ENCODE measurements around the gene EBP. TPM values are rescaled to one million over a fixed set of nuclear protein-coding genes. Genes with fewer than 3 reads are reported as not detected.
"Not testable (repeated sequence)": the region's sequence is repeated elsewhere in the genome, so short reads cannot be mapped to it uniquely, and the experiment has no call there.

EBP gene
- total RNA-seq, 2 experiments from 2014 or later = 165 to 169 TPM

GRCh38 chrX:48509619-48510018 lies 12.0 kb upstream of the EBP start:
- DNase-seq = no peak
- H3K27me3 Mint-ChIP-seq = no peaks in the 10 kb centered on the region
- H3K36me3 Mint-ChIP-seq = peaks cover 2% of the 10 kb centered on the region
- peak overlapping the region; percentile 93 for H3K4me3 Mint-ChIP-seq
- H3K4me1 Mint-ChIP-seq = peaks cover 9% of the 10 kb centered on the region
- peak overlapping the region; percentile 86 for H3K27ac Mint-ChIP-seq
- H3K9me3 Mint-ChIP-seq = no peaks in the 10 kb centered on the region

- Mint-ChIP-seq H3K4me1 (peaks cover 9% of the 10 kb centered on the region), H3K27ac (no peak overlapping the region), H3K27me3 (no peaks in the 10 kb centered on the region), H3K4me3 (no peak overlapping the region), H3K9me3 (no peaks in the 10 kb centered on the region), H3K36me3 (peaks cover 4% of the 10 kb centered on the region)
- no peak for DNase-seq
Observed at GRCh38 chrX:48511560-48511959, 10.0 kb upstream of the EBP start.

- Mint-ChIP-seq H3K9me3 (no peaks in the 10 kb centered on the region), H3K4me3 (no peak overlapping the region), H3K27ac (no peak overlapping the region), H3K36me3 (peaks cover 4% of the 10 kb centered on the region), H3K4me1 (peaks cover 11% of the 10 kb centered on the region), H3K27me3 (no peaks in the 10 kb centered on the region)
- no peak for DNase-seq
Observed at GRCh38 chrX:48512371-48512935, 9.2 kb upstream of the EBP start.

- Mint-ChIP-seq H3K9me3 (no peaks in the 10 kb centered on the region), H3K36me3 (peaks cover 4% of the 10 kb centered on the region), H3K4me1 (peaks cover 11% of the 10 kb centered on the region), H3K27me3 (no peaks in the 10 kb centered on the region), H3K4me3 (no peak overlapping the region), H3K27ac (no peak overlapping the region)
- no peak for DNase-seq
Observed at GRCh38 chrX:48513670-48514069, 7.9 kb upstream of the EBP start.

- peaks cover 11% of the 10 kb centered on the region for H3K4me1 Mint-ChIP-seq
- H3K36me3 Mint-ChIP-seq = peaks cover 4% of the 10 kb centered on the region
- H3K27ac Mint-ChIP-seq = no peak overlapping the region
- DNase-seq = no peak
- no peak overlapping the region for H3K4me3 Mint-ChIP-seq
- no peaks in the 10 kb centered on the region for H3K9me3 Mint-ChIP-seq
- no peaks in the 10 kb centered on the region for H3K27me3 Mint-ChIP-seq
Observed at GRCh38 chrX:48514126-48514806, 7.3 kb upstream of the EBP start.

GRCh38 chrX:48514868-48515460 lies 6.6 kb upstream of the EBP start:
- DNase-seq = no peak
- H3K4me1 Mint-ChIP-seq = peaks cover 10% of the 10 kb centered on the region
- H3K27ac Mint-ChIP-seq = no peak overlapping the region
- H3K36me3 Mint-ChIP-seq = peaks cover 4% of the 10 kb centered on the region
- H3K27me3 Mint-ChIP-seq = no peaks in the 10 kb centered on the region
- no peak overlapping the region for H3K4me3 Mint-ChIP-seq
- H3K9me3 Mint-ChIP-seq = no peaks in the 10 kb centered on the region

- Mint-ChIP-seq H3K27ac (no peak overlapping the region), H3K9me3 (no peaks in the 10 kb centered on the region), H3K27me3 (no peaks in the 10 kb centered on the region), H3K4me3 (no peak overlapping the region), H3K36me3 (peaks cover 9% of the 10 kb centered on the region), H3K4me1 (peaks cover 18% of the 10 kb centered on the region)
- no peak for DNase-seq
Observed at GRCh38 chrX:48515842-48516241, 5.8 kb upstream of the EBP start.

- DNase-seq = no peak
- no peak overlapping the region for H3K4me3 Mint-ChIP-seq
- no peaks in the 10 kb centered on the region for H3K9me3 Mint-ChIP-seq
- no peaks in the 10 kb centered on the region for H3K27me3 Mint-ChIP-seq
- H3K4me1 Mint-ChIP-seq = peaks cover 20% of the 10 kb centered on the region
- peak overlapping the region; percentile 47 for H3K27ac Mint-ChIP-seq
- H3K36me3 Mint-ChIP-seq = peaks cover 7% of the 10 kb centered on the region
Observed at GRCh38 chrX:48516285-48516684, 5.3 kb upstream of the EBP start.

GRCh38 chrX:48516987-48517386 lies 4.6 kb upstream of the EBP start:
- peaks cover 18% of the 10 kb centered on the region for H3K4me1 Mint-ChIP-seq
- no peak overlapping the region for H3K4me3 Mint-ChIP-seq

GRCh38 chrX:48519481-48519880 lies 2.1 kb upstream of the EBP start:
- Mint-ChIP-seq H3K4me1 (peaks cover 22% of the 10 kb centered on the region), H3K27ac (peak overlapping the region; percentile 99), H3K36me3 (peaks cover 15% of the 10 kb centered on the region)
- H3K4me3 Mint-ChIP-seq, DNase-seq, H3K9me3 Mint-ChIP-seq, H3K27me3 Mint-ChIP-seq: not testable (repeated sequence)

More at GRCh38 chrX:48516987-48517386, 4.6 kb upstream of the EBP start:
- H3K9me3 Mint-ChIP-seq = no peaks in the 10 kb centered on the region
- H3K36me3 Mint-ChIP-seq = peaks cover 7% of the 10 kb centered on the region
- no peaks in the 10 kb centered on the region for H3K27me3 Mint-ChIP-seq
- H3K27ac Mint-ChIP-seq = peak overlapping the region; percentile 12
- DNase-seq = no peak

- peak; percentile 20 for DNase-seq
- peak overlapping the region; percentile 90 for H3K4me3 Mint-ChIP-seq
- peak overlapping the region; percentile 99 for H3K27ac Mint-ChIP-seq
- peaks cover 15% of the 10 kb centered on the region for H3K36me3 Mint-ChIP-seq
- no peaks in the 10 kb centered on the region for H3K27me3 Mint-ChIP-seq
- no peaks in the 10 kb centered on the region for H3K9me3 Mint-ChIP-seq
- H3K4me1 Mint-ChIP-seq = peaks cover 22% of the 10 kb centered on the region
Observed at GRCh38 chrX:48520455-48520854, 1.2 kb upstream of the EBP start.

- DNase-seq = no peak
- Mint-ChIP-seq H3K4me1 (peaks cover 22% of the 10 kb centered on the region), H3K27ac (peak overlapping the region; percentile 99), H3K36me3 (peaks cover 18% of the 10 kb centered on the region), H3K27me3 (no peaks in the 10 kb centered on the region), H3K9me3 (no peaks in the 10 kb centered on the region), H3K4me3 (peak overlapping the region; percentile 90)
Observed at GRCh38 chrX:48520976-48521352, 644 bp upstream of the EBP start.

GRCh38 chrX:48522291-48522690 lies 683 bp downstream of the EBP start:
- H3K9me3 Mint-ChIP-seq = no peaks in the 10 kb centered on the region
- peaks cover 21% of the 10 kb centered on the region for H3K36me3 Mint-ChIP-seq
- H3K27ac Mint-ChIP-seq = peak overlapping the region; percentile 99
- H3K4me1 Mint-ChIP-seq = peaks cover 23% of the 10 kb centered on the region
- H3K27me3 Mint-ChIP-seq = no peaks in the 10 kb centered on the region
- peak overlapping the region; percentile 90 for H3K4me3 Mint-ChIP-seq
- DNase-seq = no peak

GRCh38 chrX:48523682-48524081 lies 2.1 kb downstream of the EBP start:
- H3K4me1 Mint-ChIP-seq = peaks cover 23% of the 10 kb centered on the region
- peak overlapping the region; percentile 90 for H3K4me3 Mint-ChIP-seq
- peaks cover 28% of the 10 kb centered on the region for H3K36me3 Mint-ChIP-seq
- H3K27ac Mint-ChIP-seq = peak overlapping the region; percentile 45
- no peaks in the 10 kb centered on the region for H3K27me3 Mint-ChIP-seq
- no peak for DNase-seq
- H3K9me3 Mint-ChIP-seq = no peaks in the 10 kb centered on the region

GRCh38 chrX:48525853-48526252 lies 4.2 kb downstream of the EBP start:
- Mint-ChIP-seq H3K36me3 (peaks cover 27% of the 10 kb centered on the region), H3K4me1 (peaks cover 13% of the 10 kb centered on the region), H3K27ac (peak overlapping the region; percentile 66)
- not testable (repeated sequence) for H3K9me3 Mint-ChIP-seq, DNase-seq, H3K27me3 Mint-ChIP-seq, H3K4me3 Mint-ChIP-seq

GRCh38 chrX:48530736-48531135 lies 9.1 kb downstream of the EBP start:
- no peaks in the 10 kb centered on the region for H3K9me3 Mint-ChIP-seq
- H3K27me3 Mint-ChIP-seq = no peaks in the 10 kb centered on the region
- H3K4me1 Mint-ChIP-seq = peaks cover 11% of the 10 kb centered on the region
- no peak for DNase-seq
- peaks cover 16% of the 10 kb centered on the region for H3K36me3 Mint-ChIP-seq
- no peak overlapping the region for H3K4me3 Mint-ChIP-seq
- no peak overlapping the region for H3K27ac Mint-ChIP-seq

Data from activated naive CD8-positive, alpha-beta T cell treated with anti-CD3 and anti-CD28 coated beads for 36 hours (primary cell).